Transverse colon (tissue), 4 donors: ENCODE data around the gene LAP3.

Experiments
- CTCF ChIP-seq, 5 experiments: fragments of 200-600 bp in 3 of 5; fragments of 450-650 bp in 2 of 5; sonication (generic) in 3 of 5; IDR thresholded peaks; 1 replicate in 2 of 5; 2 replicates in 3 of 5; pipeline ENCODE4 v1.5.1; 2016 to 2017; ENCODE audit warnings: antibody characterized with exemption in 5 of 5, inconsistent platforms in 3 of 5, mild to moderate bottlenecking in 2 of 5, moderate library complexity in 1 of 5
- EP300 ChIP-seq: sonication (generic); formaldehyde crosslinking; IDR thresholded peaks from one replicate; pipeline ENCODE4 v1.6.1; 2017; ENCODE audit warnings: antibody characterized with exemption, low read depth
- POLR2A ChIP-seq: fragments of 450-650 bp; IDR thresholded peaks from one replicate; pipeline ENCODE4 v1.6.1; 2016; ENCODE audit warnings: antibody characterized with exemption, mild to moderate bottlenecking, moderate library complexity
- POLR2AphosphoS5 ChIP-seq, 3 donors: sonication (generic); formaldehyde crosslinking; IDR thresholded peaks; one replicate each; pipeline ENCODE4 v1.6.1; 2016; ENCODE audit warnings: antibody characterized with exemption in 3 of 3

- TF ChIP-seq CTCF (IDR thresholded peaks at IDR 0.05) (no peak), POLR2A (no peak), EP300 (no peak), POLR2AphosphoS5 (IDR thresholded peaks at IDR 0.05) (no peak)
Observed at GRCh38 chr4:17567271-17567670, 9.7 kb upstream of the LAP3 start.
